ENCODE data around the gene PCID2.

DNA sequence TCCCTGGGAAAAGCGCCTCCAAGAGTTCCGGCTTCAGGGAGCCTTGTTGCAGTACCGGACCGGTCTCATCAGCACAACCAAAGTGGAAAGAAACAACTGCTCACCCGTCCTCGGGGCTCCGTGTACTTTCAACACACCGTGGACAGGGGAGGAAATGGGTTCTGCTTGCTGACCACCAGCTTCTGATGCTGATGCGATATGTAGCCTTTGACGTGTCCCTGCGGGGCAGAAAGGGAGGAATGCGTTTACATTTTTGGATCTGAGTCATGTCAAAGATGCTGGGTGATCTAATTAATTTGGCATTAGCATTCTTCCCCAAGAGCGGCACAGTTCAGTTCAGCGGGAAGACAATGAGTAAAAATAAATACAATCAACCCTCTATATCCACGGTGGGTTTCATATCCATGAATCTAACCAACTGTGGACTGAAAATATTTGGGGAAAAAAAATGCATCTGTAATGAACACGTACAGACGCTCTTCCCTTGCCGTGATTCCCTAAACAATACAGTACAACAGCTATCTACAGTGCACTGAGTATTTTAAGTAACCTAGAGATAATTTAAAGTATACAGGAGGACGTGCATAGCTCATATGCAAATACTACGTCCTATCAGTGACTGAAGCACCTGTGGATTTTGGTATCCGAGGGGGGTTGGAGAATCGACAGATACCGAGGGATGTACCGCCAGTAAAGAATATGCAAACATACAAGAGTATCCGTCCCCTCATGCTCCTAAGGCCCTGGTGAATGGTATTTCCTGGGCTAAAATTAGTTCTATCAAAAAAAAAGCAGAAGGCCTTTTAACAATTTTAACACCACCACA, 30.2 kb downstream of the PCID2 start:
- TF ChIP-seq, protein P1, sequence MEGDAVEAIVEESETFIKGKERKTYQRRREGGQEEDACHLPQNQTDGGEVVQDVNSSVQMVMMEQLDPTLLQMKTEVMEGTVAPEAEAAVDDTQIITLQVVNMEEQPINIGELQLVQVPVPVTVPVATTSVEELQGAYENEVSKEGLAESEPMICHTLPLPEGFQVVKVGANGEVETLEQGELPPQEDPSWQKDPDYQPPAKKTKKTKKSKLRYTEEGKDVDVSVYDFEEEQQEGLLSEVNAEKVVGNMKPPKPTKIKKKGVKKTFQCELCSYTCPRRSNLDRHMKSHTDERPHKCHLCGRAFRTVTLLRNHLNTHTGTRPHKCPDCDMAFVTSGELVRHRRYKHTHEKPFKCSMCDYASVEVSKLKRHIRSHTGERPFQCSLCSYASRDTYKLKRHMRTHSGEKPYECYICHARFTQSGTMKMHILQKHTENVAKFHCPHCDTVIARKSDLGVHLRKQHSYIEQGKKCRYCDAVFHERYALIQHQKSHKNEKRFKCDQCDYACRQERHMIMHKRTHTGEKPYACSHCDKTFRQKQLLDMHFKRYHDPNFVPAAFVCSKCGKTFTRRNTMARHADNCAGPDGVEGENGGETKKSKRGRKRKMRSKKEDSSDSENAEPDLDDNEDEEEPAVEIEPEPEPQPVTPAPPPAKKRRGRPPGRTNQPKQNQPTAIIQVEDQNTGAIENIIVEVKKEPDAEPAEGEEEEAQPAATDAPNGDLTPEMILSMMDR (IDR thresholded peaks at IDR 0.05) = no peak
- TF ChIP-seq POLR2A (IDR thresholded peaks at IDR 0.05) (no peak), POLR2AphosphoS5 (IDR thresholded peaks at IDR 0.05) (no peak)
